Measurements from ENCODE around the gene CLMN.

The CLMN gene

GRCh38 chr14:95320955-95321600 lies 1.4 kb upstream of the CLMN start:
- no peak for DNase-seq

- DNase-seq: no peak
Observed at GRCh38 chr14:95320078-95320895, 579 bp upstream of the CLMN start.

- no peak for DNase-seq
Observed at GRCh38 chr14:95318399-95319311, 1.1 kb downstream of the CLMN start.

DNA sequence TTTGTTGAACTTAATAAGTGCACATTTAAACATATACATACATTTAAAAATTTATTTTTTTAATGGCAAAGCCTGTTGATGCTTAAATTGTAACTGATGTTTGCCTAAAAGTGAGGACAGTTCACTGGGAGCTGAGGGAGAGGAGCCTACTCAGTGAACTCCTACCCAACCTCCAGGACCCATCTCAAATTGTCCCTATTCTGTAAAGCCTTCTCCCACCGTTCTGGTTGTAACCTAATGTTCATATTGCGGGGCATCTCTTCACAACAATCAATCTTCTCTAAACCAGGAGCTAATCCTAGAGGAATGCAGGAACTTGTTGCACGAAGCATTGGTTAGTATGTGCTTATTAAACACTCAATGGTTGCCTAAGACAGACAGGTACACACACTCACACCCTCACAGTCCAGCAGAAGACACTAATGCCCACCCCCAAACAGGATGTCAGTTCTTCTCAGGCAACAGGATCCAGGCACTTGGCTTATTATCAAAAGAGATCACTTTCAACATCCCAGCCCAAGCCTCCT lies 1.8 kb downstream of the CLMN start:
- no peak for DNase-seq

DNA sequence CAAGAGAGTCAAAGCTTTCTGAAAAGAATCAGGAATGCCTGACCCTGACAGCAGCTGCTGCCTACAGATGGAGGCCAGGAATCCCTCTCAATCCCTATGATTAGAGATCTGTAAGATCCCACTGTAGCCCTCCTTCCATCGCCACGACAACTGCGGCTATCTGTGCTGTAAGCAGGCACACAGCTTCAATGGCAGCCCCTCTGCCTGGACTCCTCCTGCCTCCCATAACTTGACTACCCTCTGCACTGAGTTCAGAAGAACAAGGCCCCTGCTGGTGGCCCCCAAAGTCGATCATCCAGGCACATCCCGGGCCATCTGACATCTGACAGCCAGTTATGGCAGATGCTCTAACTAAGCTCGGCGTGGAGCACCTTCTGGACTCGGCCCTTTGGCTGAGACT lies 2.9 kb downstream of the CLMN start:
- DNase-seq: no peak

DNA sequence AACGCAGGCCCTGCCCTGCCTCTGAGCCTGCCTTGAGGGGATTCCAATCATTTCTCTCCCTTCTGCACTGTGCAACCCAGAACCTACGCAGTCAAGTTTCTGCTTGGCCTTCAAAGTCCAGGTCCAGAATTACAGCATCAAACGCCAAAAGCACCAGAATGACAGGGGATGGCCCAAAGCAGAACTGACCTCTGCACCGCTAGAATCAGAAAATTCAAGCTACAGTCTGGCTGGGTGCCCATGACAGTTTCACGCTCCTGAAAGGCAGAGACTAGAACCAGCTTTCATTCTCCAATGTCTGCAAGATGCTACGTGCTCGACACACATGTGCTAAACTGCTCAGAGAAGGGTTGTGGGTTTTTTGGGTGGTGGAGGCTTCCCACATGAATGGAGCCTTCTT lies 4.1 kb downstream of the CLMN start:
- DNase-seq: no peak

DNA sequence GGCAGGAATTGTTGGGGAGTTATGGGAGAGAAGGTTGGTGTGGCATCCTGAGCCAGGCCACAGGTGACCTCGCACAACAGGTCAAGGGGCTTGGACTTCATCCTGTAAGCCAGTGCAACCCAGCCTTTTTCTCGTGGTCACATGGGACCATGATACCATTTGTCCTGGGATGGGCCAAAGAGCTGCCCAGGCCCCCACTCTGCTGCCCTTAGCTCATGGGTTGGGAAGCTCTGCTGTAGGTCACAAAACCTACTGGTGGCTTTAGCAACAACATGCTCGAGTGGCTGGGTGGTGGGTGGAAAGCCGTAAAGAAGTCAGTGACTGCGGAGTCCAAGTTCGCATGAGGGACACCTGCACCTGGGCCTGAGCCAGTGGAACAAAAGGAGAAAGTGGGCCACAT lies 4.6 kb downstream of the CLMN start:
- DNase-seq: no peak

DNA sequence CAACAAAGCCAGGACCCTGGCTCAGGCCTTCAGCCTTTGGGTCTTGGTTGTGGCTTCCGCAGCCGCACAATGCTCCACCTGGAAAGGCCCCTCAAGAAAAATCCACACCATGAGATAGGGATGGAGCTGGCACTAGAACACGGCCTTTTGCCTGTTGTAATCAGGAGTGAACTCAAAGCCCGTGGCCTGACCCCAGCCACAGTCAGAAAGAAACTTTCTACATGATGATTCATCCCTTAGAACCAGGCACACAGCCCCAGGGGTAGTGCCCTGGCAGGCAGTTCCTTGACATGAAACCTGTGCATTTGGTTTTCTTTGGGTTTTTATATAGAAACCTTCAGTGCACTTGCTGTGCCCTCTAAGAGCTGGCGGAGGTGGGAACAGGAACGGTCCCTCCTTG lies 5.1 kb downstream of the CLMN start:
- no peak for DNase-seq

DNA sequence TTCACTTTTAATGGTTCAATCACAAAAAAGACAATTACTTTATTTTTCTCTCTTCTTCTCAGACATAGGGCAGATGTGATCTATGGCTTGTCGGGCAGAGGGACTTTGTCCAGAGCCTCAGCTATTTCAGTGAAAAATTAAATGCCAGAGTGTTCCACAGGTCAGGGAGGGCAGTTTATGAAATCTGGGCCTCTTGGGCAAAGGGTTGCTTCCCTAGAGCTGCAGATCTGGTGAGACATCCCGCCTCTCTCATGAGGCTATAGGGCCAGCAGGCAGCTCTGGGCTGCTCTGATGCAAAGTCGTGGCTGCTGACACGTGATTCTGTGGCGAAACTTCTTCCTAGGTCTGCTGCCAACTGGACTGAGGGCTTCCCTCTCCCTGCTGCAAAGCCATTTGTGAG lies 6.0 kb downstream of the CLMN start:
- DNase-seq: no peak

DNA sequence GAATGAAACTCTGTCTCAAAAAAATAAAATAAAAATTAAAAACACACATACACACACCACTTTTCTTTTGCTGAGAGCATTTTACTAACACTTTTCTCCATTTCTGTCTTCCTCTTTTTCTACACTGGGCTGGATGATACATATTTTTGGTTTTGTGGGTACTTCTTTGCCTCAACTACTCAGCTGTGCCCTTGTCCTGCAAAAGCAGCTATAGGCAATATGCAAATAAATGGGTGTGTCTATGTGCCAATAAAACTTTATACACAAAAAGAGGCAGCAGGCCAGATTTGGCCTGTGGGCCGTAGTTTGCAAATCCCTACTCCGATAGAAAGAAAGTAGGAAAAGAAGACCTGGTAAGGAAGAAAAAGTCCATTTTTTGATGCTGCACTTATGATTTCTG lies 6.5 kb downstream of the CLMN start:
- DNase-seq: no peak

DNA sequence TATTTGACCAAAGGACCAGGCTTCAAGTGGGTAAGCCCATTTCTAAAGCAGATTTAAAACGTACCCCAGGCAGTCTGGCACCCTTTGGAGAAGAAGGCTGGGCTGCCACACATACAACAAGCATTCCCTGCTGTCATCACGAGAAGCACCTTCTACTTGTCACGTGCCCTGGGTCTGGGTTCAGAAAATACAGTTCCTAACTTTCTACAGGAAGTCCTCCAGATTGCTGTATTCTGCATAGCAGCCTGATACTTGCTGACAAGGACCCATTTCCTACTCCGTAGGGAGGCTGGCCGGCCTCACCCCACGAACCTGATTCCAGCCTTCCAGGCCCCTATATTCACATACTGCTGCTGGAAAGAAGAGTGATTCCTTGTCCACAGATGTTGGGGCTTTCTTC lies 7.4 kb downstream of the CLMN start:
- no peak for DNase-seq

- no peak for DNase-seq
Observed at GRCh38 chr14:95311752-95312151, 8.0 kb downstream of the CLMN start.

GRCh38 chr14:95310635-95311380 lies 8.9 kb downstream of the CLMN start:
- DNase-seq: no peak

DNA sequence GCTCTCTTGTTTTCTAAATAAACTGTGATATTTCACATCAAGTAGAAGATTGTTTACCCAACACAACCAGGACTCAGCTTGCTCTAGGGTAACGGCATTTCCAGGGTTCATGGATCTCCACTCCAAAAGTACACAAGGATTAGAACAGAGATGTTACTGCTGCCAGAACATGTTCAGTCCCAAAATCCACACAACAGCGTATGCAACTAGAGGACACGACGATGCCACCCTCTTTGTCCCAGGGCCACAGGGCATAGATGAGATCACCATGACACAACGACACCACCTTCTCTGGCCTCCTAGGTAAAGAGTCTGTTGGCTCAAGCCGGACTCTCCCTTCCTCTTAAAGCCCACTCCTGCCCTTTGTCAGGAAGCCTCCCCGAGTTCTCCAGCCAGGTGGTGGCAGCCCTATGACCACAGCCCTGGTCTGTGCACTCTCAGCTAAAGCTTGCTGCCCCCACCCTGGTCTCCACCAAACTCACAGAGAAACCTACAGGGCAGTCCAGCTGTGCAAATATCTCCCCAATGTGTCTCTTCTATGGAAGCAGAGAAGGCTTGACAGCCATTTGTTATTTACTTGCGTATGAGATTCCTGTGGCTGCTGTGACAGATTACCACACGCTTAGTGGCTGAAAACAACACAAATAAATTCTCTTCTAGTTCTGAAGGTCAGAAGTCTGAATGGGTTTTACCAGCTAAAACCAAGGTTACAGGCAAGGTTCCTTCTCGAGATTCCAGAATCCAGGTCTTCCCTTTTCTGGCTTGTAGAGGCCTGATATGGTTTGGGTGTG lies 10.3 kb downstream of the CLMN start:
- DNase-seq: no peak

DNA sequence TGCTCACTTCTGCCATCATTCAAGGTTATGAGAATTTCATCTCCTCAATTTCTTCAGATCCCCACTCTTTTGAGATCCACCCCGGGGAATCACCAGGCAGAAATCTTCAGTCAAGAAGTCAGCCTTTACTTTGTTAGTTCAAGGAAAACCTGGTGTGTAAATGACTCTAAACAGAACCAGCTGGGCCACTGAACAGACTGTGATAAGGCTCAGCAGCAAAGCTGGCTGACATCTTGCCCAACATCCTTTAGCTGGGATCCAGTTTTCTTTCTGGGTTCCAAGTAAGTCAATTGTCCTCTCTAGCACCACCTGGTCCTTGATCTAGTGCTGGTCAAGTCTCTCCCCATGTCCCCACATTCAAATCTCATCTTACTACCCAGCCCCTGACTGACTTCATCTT lies 11.6 kb downstream of the CLMN start:
- DNase-seq: no peak

DNA sequence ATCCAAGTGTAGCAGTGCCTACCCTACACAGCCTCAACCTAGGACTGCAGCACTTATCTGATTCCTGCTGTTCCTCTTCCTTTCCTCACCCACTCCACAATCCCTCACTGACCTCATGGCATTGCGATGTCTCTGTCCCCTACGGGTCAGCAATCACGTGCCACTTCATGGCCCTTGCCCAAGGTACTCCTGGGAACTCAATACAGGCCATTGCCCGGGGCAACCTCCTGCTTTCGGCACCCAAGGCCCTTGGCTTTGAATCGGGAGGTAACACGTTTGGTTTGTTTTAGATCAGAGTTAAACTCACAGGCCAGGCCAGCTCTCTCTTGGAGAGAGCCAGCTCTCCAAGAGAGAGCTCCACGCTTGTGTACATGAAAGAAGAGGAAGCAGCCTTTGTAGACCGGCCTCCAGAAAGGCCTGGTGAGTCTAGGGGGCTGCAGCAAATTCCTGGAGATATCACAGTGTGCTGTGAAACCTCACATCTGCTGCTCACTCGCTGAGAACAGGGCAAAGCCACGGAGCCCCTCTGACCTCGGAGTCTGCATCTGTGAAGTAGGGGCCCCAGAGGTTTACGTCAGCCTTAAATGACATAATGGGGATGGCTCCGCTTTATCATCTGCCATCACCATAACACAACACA lies 12.2 kb downstream of the CLMN start:
- no peak for DNase-seq

GRCh38 chr14:95305940-95306339 lies 13.8 kb downstream of the CLMN start:
- no peak for DNase-seq

GRCh38 chr14:95305145-95305544 lies 14.6 kb downstream of the CLMN start:
- DNase-seq: no peak

DNA sequence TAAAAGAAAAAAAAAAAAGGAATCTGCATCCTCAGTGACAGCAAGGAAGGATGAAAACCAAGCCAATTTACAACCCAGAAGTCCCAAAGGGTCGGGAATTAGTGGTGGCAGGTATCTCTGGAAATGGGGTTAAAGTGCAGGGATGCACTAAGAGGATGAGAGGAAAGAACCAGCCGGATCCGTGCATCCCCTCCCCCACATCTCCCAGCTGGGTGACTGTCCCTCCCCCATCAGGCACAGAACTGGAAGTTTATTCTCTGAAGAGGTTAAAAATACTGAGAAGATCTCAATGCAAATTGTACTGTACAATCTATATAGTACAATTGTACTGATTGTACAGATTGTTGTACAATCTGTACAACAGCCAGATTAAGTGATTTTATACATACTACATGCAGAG lies 15.4 kb downstream of the CLMN start:
- no peak for DNase-seq

- no peak for DNase-seq
Observed at GRCh38 chr14:95303552-95303951, 16.2 kb downstream of the CLMN start.

Data from activated gamma-delta T cell (primary cell).